Right lobe of liver (tissue), 6 donors: ENCODE data around the gene LPCAT2. TPM values are rescaled to one million over a fixed set of nuclear protein-coding genes. Genes with fewer than 3 reads are reported as not detected.
A peak's percentile ranks its signal among the peaks of the same experiment; 100 is the strongest.

Experiments
- ATAC-seq, 4 donors: fragments of 200-7000 bp; cut with Tn5 transposase; one replicate each; pipeline ENCODE4 v1.9.1; 2020; ENCODE audit warnings: mild to moderate bottlenecking in 4 of 4, moderate library complexity in 4 of 4
- DNase-seq, 3 donors: peaks; one replicate each; pipeline ENCODE4 v3.0.0-alpha.2; 2020
- H3K27ac ChIP-seq, 3 donors: fragments of 200-600 bp; one replicate each; pipeline ENCODE4 v1.8.0; 2022
- H3K27me3 ChIP-seq, 2 donors: fragments of 200-600 bp; one replicate each; pipeline ENCODE4 v1.8.0; 2022
- H3K36me3 ChIP-seq, 4 donors: fragments of 200-600 bp; sonication (generic) in 1 of 4; one replicate each; pipeline versions ENCODE4 v1.5.1 to v1.8.0; 2017 to 2022; ENCODE audit warnings: control low read depth in 1 of 4
- H3K4me1 ChIP-seq, 4 donors: fragments of 200-600 bp; sonication (generic) in 1 of 4; one replicate each; pipeline versions ENCODE4 v1.5.1 to v1.8.0; 2017 to 2022; ENCODE audit warnings: control low read depth in 1 of 4
- H3K4me3 ChIP-seq, 3 donors: fragments of 200-600 bp; one replicate each; pipeline ENCODE4 v1.8.0; 2022
- H3K9me3 ChIP-seq, 4 donors: fragments of 200-600 bp; sonication (generic) in 1 of 4; one replicate each; pipeline versions ENCODE4 v1.5.1 to v1.8.0; 2017 to 2022; ENCODE audit warnings: control low read depth in 1 of 4
- POLR2A ChIP-seq: fragments of 450-650 bp; IDR thresholded peaks from one replicate; pipeline ENCODE4 v1.6.1; 2017; ENCODE audit warnings: antibody characterized with exemption, mild to moderate bottlenecking
- WGBS: methylation state at CpG from one replicate; pipeline ENCODE4 v1.1.6; 2018; ENCODE audit warnings: low coverage, low lambda C conversion rate; ENCODE audit not compliant: insufficient coverage; ENCODE audit errors: missing lambda C conversion rate; 5-methylcytosine and 5-hydroxymethylcytosine counted together
- intact Hi-C, 2 donors: fragments of 100-400 bp; cut with DNase I; formaldehyde crosslinking; loops; one replicate each; pipeline versions ENCODE4 v1.11.2 to v1.14.1; 2022
- total RNA-seq, 6 experiments: library from RNA; depleted of rRNA in 2 of 6; stranded (reverse); fragments of >200 nt in 2 of 6; fragmentation: NEBNext Ultra II Directional in 3 of 6; extraction: Animal tissue kit (Norgen Biotek cat#: 25700) in 3 of 6; gene quantifications; one replicate each; pipeline versions ENCODE4 v1.1.0 to v1.2.4, GENCODE V29; 2016 to 2023
- TF ChIP-seq, protein P1 (sequence below), 4 donors: fragments of 200-600 bp in 3 of 4; fragments of 450-650 bp in 1 of 4; IDR thresholded peaks; one replicate each; pipeline versions ENCODE4 v1.5.1 to v1.8.0; 2016 to 2022; ENCODE audit warnings: antibody characterized with exemption in 4 of 4, mild to moderate bottlenecking in 2 of 4
- donor health status: DM: no; HTN: yes; CAD: no.
- donor health status: DM: no; HTN: no; CAD: no.
- donor health status: DM: no; HTN: no; CAD: no.
- donor health status: DM: no; HTN: yes; CAD: no.
- donor health status: DM: no; HTN: yes; CAD: no.

The LPCAT2 gene
- total RNA-seq, 6 experiments from 2014 or later: 1.8 to 5.1 (median 2.7) TPM

DNA sequence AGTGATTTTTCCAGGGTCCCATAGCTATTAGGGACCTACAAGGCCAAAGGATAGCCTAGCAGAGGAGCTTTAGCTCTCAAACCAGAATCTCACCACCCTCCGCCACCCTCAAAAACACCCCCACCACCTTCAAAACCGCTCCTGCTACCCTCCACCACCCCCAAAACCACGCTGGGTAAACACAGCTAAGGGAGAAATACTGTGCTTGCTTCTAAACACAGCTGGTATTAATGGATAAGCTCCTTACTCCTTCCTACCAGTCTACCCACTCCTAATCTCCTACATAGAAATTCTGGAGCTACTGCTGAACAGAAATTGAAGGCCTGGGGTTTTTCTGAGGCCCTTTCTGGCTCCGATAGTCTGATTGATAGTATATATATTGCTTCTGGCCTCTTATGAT lies 2.2 kb upstream of the LPCAT2 start:
- Histone ChIP-seq H3K27me3 (no peaks in the 10 kb centered on the region), H3K4me1 (peaks cover 0 to 16% (median 6%) of the 10 kb centered on the region in 4 donors), H3K36me3 (no peaks in the 10 kb centered on the region), H3K27ac (no peak overlapping the region), H3K9me3 (no peaks in the 10 kb centered on the region), H3K4me3 (no peak overlapping the region)
- ATAC-seq: no peak
- TF ChIP-seq, protein P1, sequence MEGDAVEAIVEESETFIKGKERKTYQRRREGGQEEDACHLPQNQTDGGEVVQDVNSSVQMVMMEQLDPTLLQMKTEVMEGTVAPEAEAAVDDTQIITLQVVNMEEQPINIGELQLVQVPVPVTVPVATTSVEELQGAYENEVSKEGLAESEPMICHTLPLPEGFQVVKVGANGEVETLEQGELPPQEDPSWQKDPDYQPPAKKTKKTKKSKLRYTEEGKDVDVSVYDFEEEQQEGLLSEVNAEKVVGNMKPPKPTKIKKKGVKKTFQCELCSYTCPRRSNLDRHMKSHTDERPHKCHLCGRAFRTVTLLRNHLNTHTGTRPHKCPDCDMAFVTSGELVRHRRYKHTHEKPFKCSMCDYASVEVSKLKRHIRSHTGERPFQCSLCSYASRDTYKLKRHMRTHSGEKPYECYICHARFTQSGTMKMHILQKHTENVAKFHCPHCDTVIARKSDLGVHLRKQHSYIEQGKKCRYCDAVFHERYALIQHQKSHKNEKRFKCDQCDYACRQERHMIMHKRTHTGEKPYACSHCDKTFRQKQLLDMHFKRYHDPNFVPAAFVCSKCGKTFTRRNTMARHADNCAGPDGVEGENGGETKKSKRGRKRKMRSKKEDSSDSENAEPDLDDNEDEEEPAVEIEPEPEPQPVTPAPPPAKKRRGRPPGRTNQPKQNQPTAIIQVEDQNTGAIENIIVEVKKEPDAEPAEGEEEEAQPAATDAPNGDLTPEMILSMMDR (IDR thresholded peaks at IDR 0.05): no peak
- no peak for TF ChIP-seq POLR2A
- DNase-seq: peak in 1 of 3 donors; percentile 30
- intact Hi-C loops: no loop called here
- WGBS: 76% methylated on average over 3 of the region's 4 CpGs

DNA sequence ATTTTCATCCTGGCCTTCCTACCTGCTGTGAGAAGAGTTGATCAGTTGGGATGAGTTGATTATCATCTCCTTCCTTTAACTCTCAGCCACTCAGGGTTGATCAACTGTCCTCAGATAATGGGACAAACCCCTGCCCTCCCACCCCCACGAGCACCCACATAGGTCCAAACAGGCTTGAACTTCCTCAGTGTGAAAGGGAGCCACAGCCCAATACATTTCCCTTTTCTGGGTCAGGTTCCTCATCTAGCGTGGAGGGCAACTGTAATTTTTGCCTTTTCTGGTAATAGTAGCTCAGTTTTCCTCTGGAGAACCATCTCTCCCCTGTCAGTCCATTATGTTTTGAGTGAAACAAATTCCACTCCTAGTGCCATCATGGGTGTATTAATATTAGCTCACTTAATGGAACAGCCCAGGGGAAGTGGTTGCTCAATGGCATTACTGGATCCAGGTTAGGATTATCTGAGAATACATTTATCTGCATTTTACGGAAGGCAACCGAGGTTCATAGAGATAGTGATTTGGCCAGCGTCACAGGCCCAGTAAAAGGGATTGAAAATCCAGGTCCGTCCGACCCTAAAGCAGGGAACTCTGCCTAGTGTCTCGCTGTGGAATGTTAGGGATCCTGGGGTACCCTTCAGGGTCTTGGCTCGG lies 476 bp upstream of the LPCAT2 start:
- no peak for TF ChIP-seq POLR2A
- TF ChIP-seq, protein P1 (IDR thresholded peaks at IDR 0.05): no peak
- no peak for DNase-seq
- H3K4me1 ChIP-seq: peaks cover 0 to 2% (median under 1%) of the 10 kb centered on the region in 4 donors
- peak overlapping the region in 1 of 3 donors; percentile 42 for H3K27ac ChIP-seq
- no peaks in the 10 kb centered on the region for H3K9me3 ChIP-seq
- intact Hi-C loops: no loop called here
- 74% methylated on average over 9 of the region's 9 CpGs for WGBS
- peak; percentile 3 to 47 (median 20) for ATAC-seq
- H3K36me3 ChIP-seq: no peaks in the 10 kb centered on the region
- H3K27me3 ChIP-seq: no peaks in the 10 kb centered on the region
- peak overlapping the region; percentile 44 to 59 (median 58) for H3K4me3 ChIP-seq

DNA sequence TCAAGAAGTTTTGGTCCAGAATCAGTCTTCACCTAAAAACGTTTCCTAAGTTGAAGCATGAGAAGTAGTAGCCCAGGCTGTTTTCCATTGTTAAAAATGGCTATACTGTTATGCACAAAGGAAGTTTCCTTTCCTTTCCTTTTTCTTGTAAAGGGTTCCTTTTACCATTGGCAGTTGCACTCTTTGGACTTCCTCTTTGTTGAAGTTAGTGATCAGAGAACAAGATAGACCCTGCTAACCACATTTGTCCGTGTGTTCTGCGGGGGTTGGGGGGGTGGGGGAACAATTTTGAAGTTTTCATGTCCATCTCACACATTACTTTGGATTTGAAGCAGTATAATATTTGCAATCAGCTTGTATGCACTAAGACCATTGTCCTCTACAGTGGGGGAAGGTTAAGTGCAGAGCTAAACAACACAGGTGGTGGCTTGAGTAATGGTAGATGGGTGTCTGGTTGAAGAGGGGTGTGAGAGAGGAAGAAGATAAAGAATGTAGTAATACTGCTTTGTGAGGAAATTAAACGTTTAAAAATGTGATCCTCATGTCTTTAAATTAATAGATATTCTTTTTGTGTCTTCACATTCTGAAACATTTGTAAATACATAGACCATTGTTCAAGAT lies 1.4 kb downstream of the LPCAT2 start:
- WGBS: 32% methylated on average over 4 of the region's 4 CpGs
- H3K4me1 ChIP-seq: no peaks in the 10 kb centered on the region
- intact Hi-C loops: no loop called here
- peak in 1 of 4 donors; percentile 9 for ATAC-seq
- H3K4me3 ChIP-seq: peak overlapping the region in 1 of 3 donors; percentile 59
- no peaks in the 10 kb centered on the region for H3K9me3 ChIP-seq
- no peak for DNase-seq
- no peak overlapping the region for H3K27ac ChIP-seq
- H3K36me3 ChIP-seq: no peaks in the 10 kb centered on the region
- no peaks in the 10 kb centered on the region for H3K27me3 ChIP-seq
- TF ChIP-seq POLR2A: no peak
- TF ChIP-seq, protein P1 (IDR thresholded peaks at IDR 0.05): no peak

GRCh38 chr16:55512941-55513340 lies 4.1 kb downstream of the LPCAT2 start:
- DNase-seq: no peak
- WGBS: 92% methylated on average over 1 of the region's 1 CpG
- TF ChIP-seq, protein P1 (IDR thresholded peaks at IDR 0.05): no peak
- no peak for TF ChIP-seq POLR2A
- no peaks in the 10 kb centered on the region for H3K4me1 ChIP-seq
- no peak overlapping the region for H3K4me3 ChIP-seq
- intact Hi-C loops: no loop called here
- H3K9me3 ChIP-seq: no peaks in the 10 kb centered on the region
- H3K27me3 ChIP-seq: no peaks in the 10 kb centered on the region
- ATAC-seq: no peak
- H3K27ac ChIP-seq: no peak overlapping the region
- no peaks in the 10 kb centered on the region for H3K36me3 ChIP-seq
